Inflammatory macrophage treated with lipopolysaccharide for 1 hour (primary cell): Measurements from ENCODE around the gene CNTNAP5.

Source experiments
- DNase-seq, 2 donors: peaks; one replicate each; pipeline ENCODE4 v3.0.0-alpha.2; 2020 to 2022

The CNTNAP5 gene

DNA sequence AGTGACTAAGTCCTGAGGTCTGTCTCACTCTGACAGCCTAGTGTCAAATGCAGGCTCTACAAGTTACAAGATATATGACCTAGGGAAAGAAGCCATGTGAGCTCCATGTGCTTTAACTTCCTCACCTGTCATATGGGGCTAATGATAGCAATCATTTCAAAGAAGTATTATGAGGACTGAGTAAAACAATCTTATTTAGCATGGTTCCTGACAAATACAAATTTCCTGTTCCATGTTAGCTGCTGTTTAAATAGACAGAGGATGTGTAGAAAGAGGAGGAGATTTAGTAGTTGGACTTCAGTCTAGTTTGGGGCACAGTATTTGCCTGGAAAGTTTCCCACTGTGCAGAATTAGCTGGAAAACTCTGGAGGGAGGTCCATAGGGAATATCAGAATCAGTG is 545.8 kb downstream of the CNTNAP5 start:
- no peak for DNase-seq

DNA sequence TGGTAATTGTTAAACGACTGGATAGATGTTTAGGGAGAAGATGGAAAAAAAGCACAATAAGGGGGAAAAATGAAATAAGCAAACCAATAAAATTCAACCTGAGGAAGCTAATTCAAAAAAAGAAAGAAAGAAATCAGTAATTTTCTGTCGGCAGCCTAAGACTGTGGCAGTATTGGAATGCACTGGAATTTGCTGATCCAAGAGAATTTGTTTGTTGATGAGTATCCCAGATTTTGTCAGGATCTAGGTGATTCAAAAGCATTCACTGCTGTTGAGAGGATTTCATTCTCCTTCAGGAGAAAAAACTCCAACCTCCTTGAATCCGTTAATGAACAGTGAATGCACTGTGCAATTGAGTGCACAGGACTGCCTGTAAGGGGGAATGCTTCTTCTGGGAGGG is 546.7 kb downstream of the CNTNAP5 start:
- DNase-seq: no peak

DNA sequence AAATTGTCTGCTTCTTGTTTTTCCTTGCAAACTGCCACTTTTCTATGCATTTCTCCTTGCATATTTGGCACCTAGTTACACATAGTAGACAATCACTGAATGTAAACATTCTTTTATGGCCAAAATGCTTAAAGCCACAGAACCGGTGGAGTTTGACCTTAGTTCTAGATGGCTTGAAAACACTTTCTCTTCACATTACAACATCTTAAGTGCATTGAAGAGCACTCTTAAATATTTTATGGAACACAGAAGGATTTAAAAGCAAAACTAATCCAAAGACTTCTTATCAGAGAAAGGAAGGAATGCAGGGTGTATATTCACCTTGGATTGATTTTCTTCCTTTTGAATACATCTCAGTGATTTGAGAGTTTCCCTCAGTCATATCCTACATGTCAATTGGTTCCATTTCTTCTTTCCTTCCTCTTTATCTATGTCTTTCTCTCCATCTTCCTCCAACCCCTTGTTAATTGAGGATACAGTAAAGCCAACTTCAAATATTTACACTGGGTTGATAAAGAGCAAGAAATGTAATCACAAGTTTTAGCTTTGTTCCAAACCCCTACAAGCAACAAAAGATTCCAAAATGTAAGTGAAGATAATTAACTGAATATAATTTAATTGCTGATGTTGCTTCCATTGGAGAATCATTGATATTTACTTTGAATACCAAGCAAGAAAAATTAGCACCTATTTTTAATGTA is 548.0 kb downstream of the CNTNAP5 start:
- no peak for DNase-seq

DNA sequence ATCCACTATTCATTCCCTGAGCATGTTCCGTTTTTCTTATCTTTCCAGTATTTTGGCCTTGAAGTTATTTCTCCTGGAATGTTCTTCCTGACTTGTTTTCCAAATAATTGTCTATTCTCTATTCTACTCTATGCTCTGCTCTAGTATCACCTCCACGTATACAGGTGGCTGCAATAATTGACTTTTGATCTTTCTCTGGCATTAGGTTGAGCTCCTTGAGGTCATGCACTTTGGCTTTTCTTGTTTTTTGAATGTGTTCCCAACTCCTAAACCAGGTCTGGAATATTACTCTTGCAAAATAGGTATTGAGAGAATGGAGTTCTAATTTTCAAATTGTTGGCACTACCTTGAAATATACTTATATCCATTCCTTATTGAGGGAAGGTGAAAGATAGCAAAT is 550.4 kb downstream of the CNTNAP5 start:
- no peak for DNase-seq

DNA sequence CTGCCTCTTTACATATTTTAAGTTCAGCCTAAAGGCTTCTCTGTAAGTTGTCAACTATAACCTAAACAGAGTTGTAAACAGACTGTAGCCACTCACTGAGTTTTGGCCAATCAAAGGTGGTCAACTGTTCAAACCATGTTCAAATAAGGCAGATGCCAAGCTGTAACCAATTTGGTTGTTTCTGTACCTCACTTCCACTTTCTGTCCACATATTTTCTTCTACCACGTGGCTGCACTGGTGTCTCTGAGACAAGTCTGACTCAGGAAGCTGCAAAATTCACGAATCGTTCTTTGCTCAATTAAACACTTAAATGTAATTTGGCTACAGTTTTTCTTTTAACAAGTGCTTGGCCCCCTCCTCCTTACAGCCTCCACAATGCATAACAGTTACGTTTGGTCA is 555.2 kb downstream of the CNTNAP5 start:
- DNase-seq: no peak

DNA sequence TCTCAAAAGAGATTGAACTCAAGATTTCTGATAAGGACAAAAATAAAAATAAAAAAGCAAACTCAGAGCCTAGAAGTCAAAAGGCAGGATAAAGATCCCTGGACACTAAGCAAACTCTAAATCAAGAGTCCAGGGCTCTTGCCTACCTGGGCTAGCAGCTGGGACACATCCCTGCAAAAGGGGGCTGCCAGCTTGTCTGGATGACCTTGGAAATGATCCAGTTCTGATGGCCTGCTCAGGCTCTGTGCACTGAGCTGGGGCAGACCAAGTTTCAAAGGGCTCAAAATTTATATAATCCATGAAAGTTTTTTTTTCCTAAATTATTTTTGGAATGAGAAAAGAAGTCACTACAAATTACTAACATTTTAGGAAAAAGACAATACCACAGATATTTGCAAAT is 557.3 kb downstream of the CNTNAP5 start:
- DNase-seq: no peak

DNA sequence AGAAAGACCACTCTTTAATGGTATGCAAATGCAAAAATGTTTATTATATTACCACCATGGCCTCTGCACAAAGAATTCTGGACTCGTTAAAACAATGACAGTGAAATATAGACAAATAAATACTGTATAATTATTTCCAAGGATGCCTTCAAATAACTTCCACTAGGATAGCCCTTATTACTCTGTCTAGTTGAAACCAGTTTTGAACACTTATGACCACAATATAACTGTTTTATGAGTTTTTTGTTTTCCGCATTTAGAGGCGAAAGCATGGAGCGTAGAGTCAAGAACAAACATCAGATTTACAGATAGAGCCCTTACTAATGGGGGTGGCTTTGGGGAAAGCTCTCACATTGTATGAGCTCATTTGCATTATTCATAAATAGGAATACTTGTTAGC is 559.5 kb downstream of the CNTNAP5 start:
- no peak for DNase-seq

DNA sequence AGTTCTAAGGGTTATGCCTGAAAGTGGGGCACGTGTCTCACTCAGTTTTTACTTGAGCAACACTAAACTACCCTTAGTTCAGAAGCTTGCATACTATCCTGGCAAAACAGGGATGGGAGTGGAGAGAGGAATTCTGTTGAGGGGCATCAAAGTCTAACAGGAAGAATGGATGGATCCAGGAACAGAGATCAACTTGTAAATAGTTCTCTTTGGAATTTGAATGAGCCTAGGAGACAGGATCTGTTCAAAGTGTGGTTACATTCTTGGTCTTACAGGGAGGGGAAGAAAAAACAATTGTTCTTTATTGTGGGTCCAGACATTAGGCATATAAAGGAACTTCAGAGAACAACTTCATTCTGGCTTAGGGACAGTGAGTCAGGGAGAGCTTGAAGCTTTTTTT is 560.2 kb downstream of the CNTNAP5 start:
- no peak for DNase-seq

DNA sequence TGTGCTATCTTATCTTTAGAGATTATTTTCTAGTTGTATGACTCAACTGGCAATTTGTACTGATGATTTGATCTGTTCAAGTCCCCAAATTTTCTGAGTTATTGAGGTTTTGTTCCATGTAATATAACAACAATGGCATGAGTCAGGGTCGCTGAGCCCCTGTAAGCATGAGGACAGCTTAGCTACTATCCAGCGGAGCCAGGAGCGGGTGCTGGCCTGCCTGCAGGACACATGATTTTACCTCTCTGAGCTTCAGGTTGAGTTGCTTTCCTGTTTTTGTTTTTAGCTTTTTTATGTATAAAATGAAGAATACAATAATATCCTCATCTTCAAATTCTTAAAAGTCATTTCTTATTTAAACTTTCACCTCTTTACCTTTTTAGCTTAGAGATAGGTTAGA is 561.1 kb downstream of the CNTNAP5 start:
- no peak for DNase-seq

DNA sequence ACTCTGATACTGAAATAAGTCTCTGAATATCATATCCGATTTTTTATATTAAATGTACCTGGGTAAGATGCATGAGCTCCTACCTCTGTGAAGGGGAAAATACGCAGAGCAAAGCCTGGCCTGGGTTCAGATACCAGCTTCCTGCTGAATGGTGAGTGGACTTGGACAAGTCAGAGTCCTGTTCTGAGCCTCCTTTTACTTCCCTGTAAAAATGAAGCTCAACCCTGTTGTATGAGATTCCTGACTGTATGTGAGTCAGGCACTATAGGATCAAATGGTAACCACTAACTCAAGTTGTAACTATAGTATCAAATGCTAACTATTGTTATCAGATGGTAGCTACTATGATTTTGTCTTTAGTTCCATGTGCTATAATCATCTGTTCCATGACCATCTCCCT is 561.7 kb downstream of the CNTNAP5 start:
- no peak for DNase-seq

DNA sequence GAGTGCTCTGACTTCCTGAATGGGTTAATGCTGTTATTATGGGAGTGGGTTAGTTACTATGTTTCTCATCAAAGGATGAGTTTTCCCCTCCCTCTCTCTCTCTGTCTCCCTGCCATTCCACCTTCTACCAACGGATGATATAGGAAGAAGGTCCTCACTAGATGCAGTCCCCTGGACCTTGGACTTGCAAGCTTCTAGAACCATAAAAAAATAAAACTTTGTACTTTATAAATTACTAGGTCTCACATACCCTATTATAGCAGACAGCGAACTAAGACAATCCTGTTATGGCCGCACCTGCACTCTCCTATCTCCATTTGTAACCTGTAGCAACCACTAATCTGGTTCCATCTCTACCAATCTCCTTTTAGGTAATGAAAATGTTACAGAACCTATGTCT is 564.9 kb downstream of the CNTNAP5 start:
- no peak for DNase-seq

DNA sequence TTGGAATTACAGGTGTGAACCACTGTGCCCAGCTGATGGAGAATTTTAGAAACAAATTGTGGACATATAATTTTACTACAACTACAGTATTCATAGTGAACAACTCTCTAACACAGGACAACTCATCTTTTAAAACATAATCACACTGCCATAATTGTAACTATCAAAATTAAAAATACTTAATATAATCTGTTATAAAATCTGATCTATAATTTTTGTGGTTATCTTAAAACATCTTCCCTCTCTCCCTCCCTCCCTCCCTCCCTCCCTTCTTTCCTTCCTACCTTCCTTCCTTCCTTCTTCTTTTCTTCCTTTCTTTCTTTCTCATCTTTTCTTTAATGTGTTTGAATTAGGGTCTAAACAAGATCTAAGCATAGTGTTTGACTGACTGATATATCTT is 577.7 kb downstream of the CNTNAP5 start:
- DNase-seq: no peak

DNA sequence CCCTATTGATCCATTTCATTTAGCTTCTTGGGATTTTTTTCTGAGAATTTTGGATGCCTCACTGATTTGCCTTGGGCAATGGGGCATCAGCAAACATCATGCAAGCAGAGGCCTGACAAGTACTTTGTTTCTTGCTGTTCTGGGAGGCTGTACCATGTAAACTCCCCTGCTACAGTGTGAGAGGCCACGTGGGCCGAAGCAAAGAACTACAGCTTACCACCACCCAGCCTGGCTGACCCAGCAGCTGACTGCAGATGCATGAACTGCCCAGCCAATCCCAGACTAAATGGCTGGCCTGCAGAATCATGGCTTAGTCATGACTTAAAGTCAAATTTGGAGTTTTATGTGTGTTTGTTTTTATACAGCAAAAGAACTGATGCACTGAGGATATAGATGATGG is 579.9 kb downstream of the CNTNAP5 start:
- DNase-seq: no peak

DNA sequence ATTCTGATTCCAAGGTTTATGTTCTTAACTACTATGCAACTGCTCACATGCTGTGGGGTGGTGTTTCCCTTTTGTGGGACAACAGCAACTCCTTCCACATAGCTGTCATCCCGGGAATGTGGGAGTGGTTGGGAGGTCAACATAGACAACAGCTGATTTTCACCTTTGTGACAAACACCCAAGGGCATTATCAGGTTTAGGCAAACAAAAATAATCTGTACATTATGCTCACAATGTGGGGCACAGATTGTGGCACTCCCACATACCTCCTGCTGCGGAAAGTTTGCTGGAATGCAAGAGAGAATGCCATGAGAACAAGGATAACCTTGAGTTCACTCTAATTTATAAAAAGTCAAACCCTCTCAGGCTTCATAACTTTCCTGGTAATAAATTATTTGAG is 582.6 kb downstream of the CNTNAP5 start:
- DNase-seq: no peak

DNA sequence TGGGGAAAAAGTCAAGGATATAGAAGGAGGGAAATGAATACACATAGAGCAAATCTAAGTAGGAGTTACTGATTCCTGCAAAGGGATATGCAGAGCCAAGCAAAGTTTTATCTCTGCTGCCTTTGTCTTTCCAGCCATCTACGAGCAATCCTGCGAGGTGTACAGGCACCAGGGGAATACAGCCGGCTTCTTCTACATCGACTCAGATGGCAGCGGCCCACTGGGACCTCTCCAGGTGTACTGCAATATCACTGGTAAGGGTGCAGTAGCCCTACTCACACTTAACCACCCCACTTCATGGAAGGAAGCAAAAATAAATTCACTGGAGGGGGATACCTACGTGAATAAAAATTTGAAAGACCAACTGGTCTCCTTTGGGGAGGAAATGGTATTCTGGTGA is 584.6 kb downstream of the CNTNAP5 start:
- DNase-seq: no peak

DNA sequence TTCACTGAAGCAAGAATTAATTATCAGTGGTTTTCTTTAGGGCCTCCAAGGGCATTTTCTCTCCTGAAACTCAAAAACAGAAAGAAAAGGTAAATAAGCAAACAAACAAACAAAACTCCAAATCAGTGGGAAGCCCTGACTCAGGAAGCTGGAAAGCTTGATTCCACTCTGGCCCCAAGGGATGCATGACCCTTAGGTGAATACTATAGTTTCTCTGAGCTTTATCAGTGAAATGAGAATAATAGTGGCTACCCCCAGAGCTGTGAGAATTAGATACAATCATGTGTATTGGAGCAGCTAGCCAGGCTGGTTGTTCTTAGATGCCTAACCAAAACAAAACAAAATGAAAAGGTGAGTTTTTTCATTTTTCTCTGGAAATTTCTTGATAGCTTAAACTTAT is 585.1 kb downstream of the CNTNAP5 start:
- DNase-seq: no peak

DNA sequence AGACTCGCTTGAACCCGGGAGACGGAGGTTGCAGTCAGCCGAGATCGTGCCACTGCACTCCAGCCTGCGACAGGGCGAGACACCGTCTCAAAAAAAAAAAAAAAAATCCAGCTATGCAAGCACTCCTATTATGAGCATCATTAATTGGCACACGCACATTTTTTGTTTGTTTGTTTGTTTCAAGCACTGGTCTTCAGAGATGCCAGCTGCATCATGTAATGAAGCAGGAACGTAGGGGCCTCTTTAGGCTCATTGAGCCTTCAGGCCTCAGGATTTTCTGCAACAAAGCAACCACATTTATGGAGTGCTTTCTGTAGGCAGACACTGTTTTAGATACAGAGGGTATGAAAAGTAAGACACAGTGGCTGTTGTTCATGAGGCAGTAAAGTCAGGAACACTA is 585.8 kb downstream of the CNTNAP5 start:
- no peak for DNase-seq

DNA sequence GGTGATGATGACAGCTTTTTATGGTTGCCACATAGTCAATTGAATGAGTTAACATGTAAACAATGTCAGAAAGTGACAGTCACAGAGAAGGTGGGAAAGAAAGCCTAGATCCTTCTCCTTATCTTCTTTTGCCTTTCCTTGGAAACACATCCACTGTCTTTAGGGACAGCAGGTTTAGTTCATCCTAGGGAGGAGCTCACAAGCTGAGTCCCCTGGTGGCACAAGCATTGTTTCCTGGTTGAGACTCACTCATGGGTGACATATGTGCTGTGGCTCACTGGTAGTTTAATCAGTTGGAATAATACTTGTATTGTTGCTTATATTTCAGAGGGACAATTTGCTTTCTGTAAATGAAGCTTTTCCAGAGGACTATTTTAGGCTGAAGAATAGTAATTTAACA is 598.5 kb downstream of the CNTNAP5 start:
- DNase-seq: no peak

DNA sequence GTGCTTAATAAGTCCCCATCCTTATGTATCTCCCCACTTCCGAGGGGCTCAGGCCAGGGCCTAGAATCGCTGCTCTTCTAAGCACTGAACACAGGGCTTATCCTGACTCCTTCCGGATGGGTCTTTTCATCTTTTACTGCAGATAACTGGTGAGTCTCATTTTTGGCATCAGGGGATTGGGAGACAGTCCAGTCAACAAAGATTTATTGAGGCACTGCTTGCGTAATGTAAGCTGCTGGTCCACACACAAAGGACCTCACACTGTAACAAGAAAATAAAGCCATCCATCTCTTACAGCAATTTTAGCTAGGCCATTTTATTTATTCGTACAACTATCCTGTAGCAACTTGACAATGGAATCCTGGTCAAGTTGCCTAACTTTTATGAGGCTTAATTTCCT is 600.5 kb downstream of the CNTNAP5 start:
- DNase-seq: no peak

DNA sequence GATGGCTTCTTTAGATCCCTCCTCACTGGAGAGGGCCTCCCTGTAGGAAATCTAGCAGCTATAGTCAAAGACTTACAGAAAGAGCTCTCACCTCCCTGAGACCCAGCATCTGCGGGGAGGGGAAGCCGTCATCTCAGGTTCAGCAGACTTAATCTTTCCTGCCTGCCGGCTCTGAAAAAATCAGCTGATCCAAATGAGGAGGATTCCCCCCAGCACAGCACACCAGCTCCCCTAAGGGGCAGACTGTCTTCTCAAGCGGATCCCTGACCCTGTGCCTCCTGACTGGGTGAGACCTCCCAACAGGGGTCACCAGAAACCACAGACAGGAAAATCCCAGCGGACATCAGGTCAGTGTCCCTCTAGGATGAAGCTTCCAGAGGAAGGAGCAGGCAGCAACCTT is 601.9 kb downstream of the CNTNAP5 start:
- no peak for DNase-seq

DNA sequence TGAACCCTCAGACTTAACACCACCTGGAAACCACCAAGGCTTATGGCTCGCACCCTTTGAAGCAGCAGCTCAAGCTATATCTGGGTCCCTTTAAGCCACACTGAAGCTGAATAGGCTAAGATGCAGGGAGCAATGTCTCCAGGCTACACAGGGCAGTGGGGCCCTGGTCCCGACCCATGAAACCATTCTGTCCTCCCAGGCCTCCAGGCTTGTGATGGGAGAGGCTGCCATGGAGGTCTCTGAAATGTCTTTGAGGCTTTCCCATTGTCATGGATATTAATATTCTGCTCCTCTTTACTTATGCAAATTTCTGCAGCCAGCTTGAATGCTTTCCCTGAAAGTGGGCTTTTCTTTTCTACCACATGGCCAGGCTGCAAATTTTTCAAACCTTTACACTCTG is 608.7 kb downstream of the CNTNAP5 start:
- DNase-seq: no peak

DNA sequence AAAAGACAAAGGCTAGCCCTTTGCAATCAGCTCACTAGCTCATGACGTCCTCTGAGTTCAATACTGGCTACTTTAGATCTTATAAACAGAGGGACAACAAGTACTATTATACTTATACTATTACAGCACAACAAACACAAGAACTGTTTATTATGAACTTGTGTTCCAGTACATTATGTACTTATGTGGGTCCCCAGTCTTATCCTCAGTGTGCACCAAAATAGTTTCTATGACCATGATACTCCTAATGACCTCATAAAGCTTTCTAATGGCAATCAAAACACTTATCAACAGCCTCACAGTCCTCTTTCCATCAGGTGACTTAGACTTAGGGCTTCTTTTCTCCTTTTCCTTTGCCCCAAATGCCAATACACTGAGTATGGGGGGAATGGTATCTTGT is 614.4 kb downstream of the CNTNAP5 start:
- no peak for DNase-seq

DNA sequence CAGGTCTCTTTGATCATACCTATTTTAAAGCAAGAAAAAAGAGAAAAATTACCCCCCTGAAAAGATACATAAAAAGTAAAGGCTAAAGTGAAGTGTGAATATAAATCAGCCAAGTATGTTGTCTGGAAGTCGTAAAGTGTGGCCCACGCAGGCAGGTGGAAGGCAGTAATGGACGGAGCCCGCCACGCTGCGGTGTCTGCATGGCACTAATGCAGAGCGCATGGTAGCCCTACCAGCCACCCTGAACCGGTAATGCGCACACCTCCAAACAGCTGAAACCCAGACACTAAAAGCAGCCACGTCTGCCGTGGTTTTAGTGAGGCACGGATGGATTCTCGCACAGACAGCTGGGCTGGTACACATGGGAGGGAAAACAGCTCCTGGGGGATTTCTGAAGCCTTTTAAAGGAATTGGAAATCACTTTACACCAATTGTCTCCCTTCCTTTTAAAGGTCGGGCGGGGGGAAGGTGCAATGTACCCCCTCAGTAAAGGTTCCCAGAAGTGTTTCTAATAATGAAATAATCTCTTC is 615.2 kb downstream of the CNTNAP5 start:
- DNase-seq: no peak

DNA sequence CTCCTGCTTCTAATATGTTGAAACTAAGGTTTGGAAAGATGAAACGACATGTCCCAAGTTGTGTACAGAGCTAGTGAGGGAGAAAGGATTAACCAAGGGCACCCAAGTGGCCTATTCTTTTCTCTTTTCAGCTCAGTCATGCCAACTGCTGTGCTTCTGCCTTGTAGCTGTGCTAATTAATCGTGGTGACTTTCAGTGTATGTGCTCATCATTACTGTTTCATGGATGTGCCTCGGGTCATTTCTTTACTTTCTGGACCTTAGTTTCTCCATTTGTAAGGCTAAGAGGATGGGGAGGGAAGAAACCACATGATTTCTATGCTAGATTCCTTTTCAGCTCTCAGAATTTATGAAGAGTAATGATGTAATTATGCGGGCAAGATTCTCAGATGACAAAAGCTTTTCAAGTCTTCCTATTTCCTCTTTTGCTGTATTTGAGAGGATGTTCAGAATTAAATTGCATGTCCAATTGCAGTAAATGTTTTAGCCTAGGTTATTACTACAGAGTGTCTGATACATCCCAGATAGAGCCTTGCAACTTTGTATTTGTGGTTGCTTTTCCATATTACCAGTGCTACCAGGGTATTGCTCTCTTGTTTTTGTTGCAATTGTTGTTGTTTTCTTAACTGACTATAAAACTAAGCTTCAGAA is 621.2 kb downstream of the CNTNAP5 start:
- no peak for DNase-seq

DNA sequence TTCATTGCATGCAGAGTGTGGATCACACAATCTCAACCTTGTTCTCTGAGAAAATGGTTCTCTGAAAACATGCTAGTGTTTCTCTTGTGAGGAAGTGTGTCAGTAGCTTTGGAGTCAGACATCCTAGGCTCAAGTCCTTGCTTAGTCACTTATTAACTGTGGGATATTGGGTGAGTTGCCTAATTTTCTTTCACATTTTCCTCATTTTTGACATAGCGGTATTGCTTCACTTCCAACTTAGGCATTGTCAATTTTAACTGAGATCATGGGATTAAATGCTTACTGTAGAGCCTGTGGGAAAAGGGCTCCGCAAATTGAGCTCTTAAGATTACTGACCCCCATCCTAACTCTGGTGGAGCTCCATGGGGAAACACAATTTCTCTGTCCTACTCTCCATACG is 622.2 kb downstream of the CNTNAP5 start:
- no peak for DNase-seq
